Transverse colon (tissue), 4 donors: Measurements from ENCODE around the gene ADNP. TPM values are rescaled to one million over a fixed set of nuclear protein-coding genes. Genes with fewer than 3 reads are reported as not detected.

ENCODE experiments used
- DNase-seq: peaks from one replicate; pipeline ENCODE4 v3.0.0-alpha.2; 2019
- H3K27ac ChIP-seq, 4 donors: fragments of 200-600 bp; sonication (generic); 2 replicates each; pipeline ENCODE4 v1.5.1; 2016 to 2018; ENCODE audit warnings: inconsistent platforms in 4 of 4
- H3K27me3 ChIP-seq: fragments of 200-600 bp; sonication (generic); 2 replicates; pipeline ENCODE4 v1.5.1; 2017; ENCODE audit warnings: inconsistent platforms
- H3K36me3 ChIP-seq, 4 donors: fragments of 200-600 bp; sonication (generic); 2 replicates each; pipeline ENCODE4 v1.5.1; 2017 to 2019; ENCODE audit warnings: inconsistent platforms in 4 of 4
- H3K4me1 ChIP-seq, 4 donors: fragments of 200-600 bp; sonication (generic); 2 replicates each; pipeline ENCODE4 v1.5.1; 2017 to 2020; ENCODE audit warnings: inconsistent platforms in 4 of 4
- H3K4me3 ChIP-seq, 4 donors: fragments of 200-600 bp; sonication (generic); 1 replicate in 1 of 4; 2 replicates in 3 of 4; pipeline versions ENCODE4 v1.5.1 to v1.6.1; 2017 to 2019; ENCODE audit warnings: inconsistent platforms in 4 of 4
- H3K9me3 ChIP-seq, 2 donors: fragments of 200-600 bp; sonication (generic); 2 replicates each; pipeline ENCODE4 v1.5.1; 2017 to 2019; ENCODE audit warnings: inconsistent platforms in 2 of 2
- EP300 ChIP-seq: sonication (generic); formaldehyde crosslinking; IDR thresholded peaks from one replicate; pipeline ENCODE4 v1.6.1; 2017; ENCODE audit warnings: antibody characterized with exemption, low read depth
- POLR2A ChIP-seq: fragments of 450-650 bp; IDR thresholded peaks from one replicate; pipeline ENCODE4 v1.6.1; 2016; ENCODE audit warnings: antibody characterized with exemption, mild to moderate bottlenecking, moderate library complexity
- POLR2AphosphoS5 ChIP-seq, 3 donors: sonication (generic); formaldehyde crosslinking; IDR thresholded peaks; one replicate each; pipeline ENCODE4 v1.6.1; 2016; ENCODE audit warnings: antibody characterized with exemption in 3 of 3
- WGBS, 2 donors: methylation state at CpG; one replicate each; pipeline ENCODE4 v1.1.5; 2018; ENCODE audit warnings: low coverage in 1 of 2; 5-methylcytosine and 5-hydroxymethylcytosine counted together
- in situ Hi-C, 4 donors: fragments of 200-750 bp; cut with MboI; loops; one replicate each; pipeline versions ENCODE4 v1.15.0 to v1.15.1; 2017; ENCODE audit warnings: low sequenced_read_pairs in 3 of 4, low pct_ligation_motif_present in 1 of 4, low pct_unique_long_range_greater_than_20kb in 1 of 4
- intact Hi-C: fragments of 100-400 bp; cut with DNase I; formaldehyde crosslinking; loops from one replicate; pipeline ENCODE4 v1.15.1; 2023; ENCODE audit warnings: low total_unique reads
- total RNA-seq, 4 donors: library from RNA; depleted of rRNA; stranded (reverse); fragments of >200 nt; gene quantifications; one replicate each; pipeline ENCODE4 v1.1.0, GENCODE V29; 2016
- TF ChIP-seq, protein P1 (sequence below), 5 experiments: fragments of 200-600 bp in 3 of 5; fragments of 450-650 bp in 2 of 5; sonication (generic) in 3 of 5; IDR thresholded peaks; 1 replicate in 2 of 5; 2 replicates in 3 of 5; pipeline ENCODE4 v1.5.1; 2016 to 2017; ENCODE audit warnings: antibody characterized with exemption in 5 of 5, inconsistent platforms in 3 of 5, mild to moderate bottlenecking in 2 of 5, moderate library complexity in 1 of 5

ADNP gene
- total RNA-seq, 4 donors from 2014 or later: 34.8 to 65.7 (median 42.5) TPM

GRCh38 chr20:50909413-50909812 is 21.8 kb downstream of the ADNP start:
- in situ Hi-C loops (no loop called here), intact Hi-C loops (no loop called here)
- Histone ChIP-seq H3K4me3 (no peak overlapping the region), H3K27ac (no peak overlapping the region), H3K9me3 (no peaks in the 10 kb centered on the region), H3K27me3 (no peaks in the 10 kb centered on the region), H3K4me1 (peaks cover 0 to 37% (median 2%) of the 10 kb centered on the region in 4 donors), H3K36me3 (no peaks in the 10 kb centered on the region)
- 83 to 93% methylated on average over 3 of the region's 3 CpGs for WGBS, 2 donors
- no peak for DNase-seq
- TF ChIP-seq, protein P1, sequence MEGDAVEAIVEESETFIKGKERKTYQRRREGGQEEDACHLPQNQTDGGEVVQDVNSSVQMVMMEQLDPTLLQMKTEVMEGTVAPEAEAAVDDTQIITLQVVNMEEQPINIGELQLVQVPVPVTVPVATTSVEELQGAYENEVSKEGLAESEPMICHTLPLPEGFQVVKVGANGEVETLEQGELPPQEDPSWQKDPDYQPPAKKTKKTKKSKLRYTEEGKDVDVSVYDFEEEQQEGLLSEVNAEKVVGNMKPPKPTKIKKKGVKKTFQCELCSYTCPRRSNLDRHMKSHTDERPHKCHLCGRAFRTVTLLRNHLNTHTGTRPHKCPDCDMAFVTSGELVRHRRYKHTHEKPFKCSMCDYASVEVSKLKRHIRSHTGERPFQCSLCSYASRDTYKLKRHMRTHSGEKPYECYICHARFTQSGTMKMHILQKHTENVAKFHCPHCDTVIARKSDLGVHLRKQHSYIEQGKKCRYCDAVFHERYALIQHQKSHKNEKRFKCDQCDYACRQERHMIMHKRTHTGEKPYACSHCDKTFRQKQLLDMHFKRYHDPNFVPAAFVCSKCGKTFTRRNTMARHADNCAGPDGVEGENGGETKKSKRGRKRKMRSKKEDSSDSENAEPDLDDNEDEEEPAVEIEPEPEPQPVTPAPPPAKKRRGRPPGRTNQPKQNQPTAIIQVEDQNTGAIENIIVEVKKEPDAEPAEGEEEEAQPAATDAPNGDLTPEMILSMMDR (IDR thresholded peaks at IDR 0.05): no peak
- no peak for TF ChIP-seq POLR2AphosphoS5 (IDR thresholded peaks at IDR 0.05)
- no peak for TF ChIP-seq EP300
- no peak for TF ChIP-seq POLR2A

GRCh38 chr20:50904067-50904570 is 27.1 kb downstream of the ADNP start:
- H3K27ac ChIP-seq: no peak overlapping the region
- 88 to 100% methylated on average over 2 to 6 of the region's 6 CpGs for WGBS, 2 donors
- no peaks in the 10 kb centered on the region for H3K27me3 ChIP-seq
- peaks cover 0 to 19% (median 0%) of the 10 kb centered on the region in 4 donors for H3K36me3 ChIP-seq
- no peaks in the 10 kb centered on the region for H3K9me3 ChIP-seq
- DNase-seq: no peak
- intact Hi-C loops: no loop called here
- H3K4me3 ChIP-seq: no peak overlapping the region
- TF ChIP-seq POLR2A (no peak), POLR2AphosphoS5 (IDR thresholded peaks at IDR 0.05) (no peak), EP300 (no peak)
- TF ChIP-seq, protein P1 (IDR thresholded peaks at IDR 0.05): no peak
- H3K4me1 ChIP-seq: peaks cover 0 to 13% (median 5%) of the 10 kb centered on the region in 4 donors
- in situ Hi-C loops: no loop called here

DNA sequence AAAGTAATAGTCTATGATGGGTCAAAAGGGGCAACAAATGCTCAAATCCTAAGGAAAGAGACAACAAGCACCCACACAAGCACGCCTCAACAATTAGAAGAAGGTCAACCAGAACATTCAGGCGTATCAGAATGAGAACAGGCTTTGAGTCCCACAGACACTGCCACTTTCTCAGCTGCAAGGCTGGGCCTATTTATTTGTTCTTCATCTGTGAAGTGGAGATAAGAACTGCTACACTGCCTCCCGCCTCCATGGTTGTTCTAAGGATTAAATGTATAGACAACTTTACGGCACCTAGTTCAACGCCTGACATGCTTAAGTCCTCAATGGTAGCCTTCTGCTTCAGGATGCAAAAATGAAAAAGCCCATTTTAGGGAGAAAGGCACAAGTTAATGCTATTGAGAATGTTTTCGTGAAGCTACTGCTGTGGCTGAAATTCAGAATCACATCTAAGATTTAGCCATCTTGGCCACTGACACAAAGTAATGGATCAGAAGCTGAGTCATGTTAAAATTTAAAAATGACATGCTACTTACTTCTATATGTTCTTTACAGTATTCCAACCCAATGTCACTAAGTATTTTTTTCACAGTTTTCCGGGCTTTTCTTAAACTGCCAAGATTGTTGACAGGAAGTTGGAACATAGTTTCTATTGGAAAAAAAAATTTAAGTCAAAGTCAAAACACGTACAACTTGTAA is 27.7 kb downstream of the ADNP start:
- TF ChIP-seq POLR2AphosphoS5 (IDR thresholded peaks at IDR 0.05): no peak
- no peak for TF ChIP-seq EP300
- TF ChIP-seq, protein P1 (IDR thresholded peaks at IDR 0.05): no peak
- no peak for TF ChIP-seq POLR2A
- Histone ChIP-seq H3K27ac (no peak overlapping the region), H3K4me3 (no peak overlapping the region), H3K9me3 (no peaks in the 10 kb centered on the region), H3K27me3 (no peaks in the 10 kb centered on the region), H3K4me1 (peaks cover 0 to 11% (median 5%) of the 10 kb centered on the region in 4 donors), H3K36me3 (peaks cover 0 to 22% (median 0%) of the 10 kb centered on the region in 4 donors)
- no peak for DNase-seq
- intact Hi-C loops: no loop called here
- 73 to 75% methylated on average over 5 to 8 of the region's 8 CpGs for WGBS, 2 donors
- in situ Hi-C loops: no loop called here

DNA sequence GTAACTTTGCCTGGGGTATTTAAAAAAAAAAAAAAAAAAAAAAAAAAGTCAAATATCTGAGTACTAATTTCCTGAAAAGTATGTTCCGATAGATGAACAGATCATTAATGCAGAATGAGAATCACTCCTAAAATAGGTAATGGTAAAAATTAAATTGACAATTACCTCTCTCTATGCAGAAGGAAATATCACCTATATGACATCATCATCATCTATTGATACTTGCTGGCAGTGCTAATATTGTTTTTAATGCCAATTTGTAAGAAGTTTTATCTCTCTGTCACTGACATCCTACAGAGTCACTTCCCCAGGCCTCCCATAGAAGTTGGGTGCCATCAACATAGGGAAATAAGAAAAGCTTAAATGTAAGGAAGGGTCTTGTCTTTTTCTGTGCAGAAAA is 29.9 kb downstream of the ADNP start:
- TF ChIP-seq POLR2AphosphoS5 (IDR thresholded peaks at IDR 0.05) (no peak), POLR2A (no peak), EP300 (no peak)
- TF ChIP-seq, protein P1 (IDR thresholded peaks at IDR 0.05): no peak
- WGBS, 2 donors: 82 to 98% methylated on average over 1 of the region's 1 CpG
- in situ Hi-C loops: no loop called here

More for the DNA sequence above, 29.9 kb downstream of the ADNP start:
- intact Hi-C loops: no loop called here
- peaks cover 0 to 9% (median 5%) of the 10 kb centered on the region in 4 donors for H3K4me1 ChIP-seq
- H3K9me3 ChIP-seq: no peaks in the 10 kb centered on the region
- H3K4me3 ChIP-seq: no peak overlapping the region
- no peak overlapping the region for H3K27ac ChIP-seq
- H3K27me3 ChIP-seq: no peaks in the 10 kb centered on the region
- H3K36me3 ChIP-seq: peaks cover 0 to 38% (median 5%) of the 10 kb centered on the region in 4 donors
- DNase-seq: no peak
